ENCODE data around the gene OR4D6. TPM values are rescaled to one million over a fixed set of nuclear protein-coding genes. Genes with fewer than 3 reads are reported as not detected.

OR4D6 gene
- total RNA-seq, 1 donor from 2014 or later: not detected

- no peak overlapping the region for H3K4me3 Mint-ChIP-seq (ENCODE audit: unreplicated experiment)
- H3K4me1 Mint-ChIP-seq (ENCODE audit: unreplicated experiment): peaks cover 2% of the 10 kb centered on the region
- no peak for TF ChIP-seq CTCF (IDR thresholded peaks at IDR 0.05; ENCODE audit: unreplicated experiment)
- H3K27ac Mint-ChIP-seq (ENCODE audit: unreplicated experiment): no peak overlapping the region
- H3K27me3 Mint-ChIP-seq (ENCODE audit: unreplicated experiment): peaks cover 1% of the 10 kb centered on the region
- no peaks in the 10 kb centered on the region for H3K9me3 Mint-ChIP-seq (ENCODE audit: unreplicated experiment)
- H3K36me3 Mint-ChIP-seq (ENCODE audit: low read depth, unreplicated experiment): no peaks in the 10 kb centered on the region
- no peak for DNase-seq (ENCODE audit: low spot score)
These were observed 23.6 kb downstream of the OR4D6 start for GRCh38 chr11:59480359-59480758.

DNA sequence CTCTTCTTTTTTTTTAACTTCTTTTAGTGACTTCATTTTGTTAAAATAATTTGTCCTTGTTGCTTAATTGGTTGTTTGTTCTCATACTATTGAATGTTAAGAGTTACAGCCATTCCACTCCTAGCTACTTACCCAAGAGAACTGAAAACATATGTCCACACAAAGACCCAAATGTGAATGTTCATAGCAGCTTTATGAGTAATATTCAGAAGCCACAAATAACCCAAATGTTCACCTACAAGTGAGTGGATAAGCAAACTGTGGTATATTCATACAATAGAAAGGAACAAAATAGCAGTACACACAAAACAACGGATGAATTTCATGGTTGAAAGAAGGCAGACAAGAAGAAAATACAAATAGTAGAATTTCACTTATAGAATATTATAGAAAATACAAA is 45.2 kb downstream of the OR4D6 start:
- Mint-ChIP-seq H3K4me1 (ENCODE audit: unreplicated experiment) (no peaks in the 10 kb centered on the region), H3K4me3 (ENCODE audit: unreplicated experiment) (no peak overlapping the region), H3K27ac (ENCODE audit: unreplicated experiment) (no peak overlapping the region), H3K27me3 (ENCODE audit: unreplicated experiment) (no peaks in the 10 kb centered on the region), H3K36me3 (ENCODE audit: low read depth, unreplicated experiment) (no peaks in the 10 kb centered on the region), H3K9me3 (ENCODE audit: unreplicated experiment) (no peaks in the 10 kb centered on the region)
- TF ChIP-seq CTCF (IDR thresholded peaks at IDR 0.05; ENCODE audit: unreplicated experiment): no peak
- DNase-seq (ENCODE audit: low spot score): no peak

DNA sequence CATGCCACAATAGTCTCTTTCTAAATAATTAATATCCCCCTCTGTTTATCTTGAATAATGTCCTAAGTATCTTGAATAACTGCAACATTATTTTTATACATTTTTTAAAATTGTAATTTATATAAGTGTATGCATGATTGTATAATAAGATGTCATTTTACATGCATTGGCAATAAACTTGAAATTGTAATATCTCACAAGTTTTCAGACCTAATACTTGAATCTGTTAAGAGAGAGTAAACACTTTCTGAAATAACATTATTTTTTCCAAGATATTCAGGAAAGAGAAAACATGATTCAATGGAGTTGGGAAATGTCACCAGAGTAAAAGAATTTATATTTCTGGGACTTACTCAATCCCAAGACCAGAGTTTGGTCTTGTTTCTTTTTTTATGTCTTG is 46.5 kb downstream of the OR4D6 start, which contains the start of gene OR4D11:
Gene OR4D11, plus strand, starts transcription at position 301 of the 400 bp plus-strand sequence. Its CDS starts 0 bp downstream, at position 301.
- TF ChIP-seq CTCF (IDR thresholded peaks at IDR 0.05; ENCODE audit: unreplicated experiment): no peak
- Mint-ChIP-seq H3K27me3 (ENCODE audit: unreplicated experiment) (no peaks in the 10 kb centered on the region), H3K4me1 (ENCODE audit: unreplicated experiment) (no peaks in the 10 kb centered on the region), H3K9me3 (ENCODE audit: unreplicated experiment) (no peaks in the 10 kb centered on the region), H3K4me3 (ENCODE audit: unreplicated experiment) (no peak within 1 kb of the TSS), H3K27ac (ENCODE audit: unreplicated experiment) (no peak within 1 kb of the TSS), H3K36me3 (ENCODE audit: low read depth, unreplicated experiment) (no peaks in the 10 kb centered on the region)
- DNase-seq (ENCODE audit: low spot score): no peak

Other genes with a start within 250 kb of the OR4D6 start
- gene MPEG1, start 244.0 kb upstream of the OR4D6 start, total RNA-seq (ENCODE audit: unreplicated experiment): not detected
- not detected for gene OR5AN1, start 98.1 kb upstream of the OR4D6 start, total RNA-seq (ENCODE audit: unreplicated experiment)
- gene OR5A2, start 30.5 kb upstream of the OR4D6 start, total RNA-seq (ENCODE audit: unreplicated experiment): not detected
- not detected for gene OR5A1, start 20.5 kb upstream of the OR4D6 start, total RNA-seq (ENCODE audit: unreplicated experiment)
- not detected for gene OR4D10, start 16.4 kb downstream of the OR4D6 start, total RNA-seq (ENCODE audit: unreplicated experiment)
- not detected for gene OR4D11, start 46.6 kb downstream of the OR4D6 start, total RNA-seq (ENCODE audit: unreplicated experiment)
- not detected for gene OR4D9, start 54.6 kb downstream of the OR4D6 start, total RNA-seq (ENCODE audit: unreplicated experiment)
- gene OSBP, start 158.8 kb downstream of the OR4D6 start, total RNA-seq (ENCODE audit: unreplicated experiment): 39.5 TPM
- 36.1 TPM for gene PATL1, start 212.1 kb downstream of the OR4D6 start, total RNA-seq (ENCODE audit: unreplicated experiment)

All from endothelial cell (in vitro differentiated cells).